Fibroblast of peridontal ligament (primary cell): ENCODE data around the gene TBC1D9B.

Source experiments
- DNase-seq: peaks from one replicate; pipeline ENCODE4 v3.0.0-alpha.2; 2010; ENCODE audit errors: extremely low read depth

Gene TBC1D9B

DNA sequence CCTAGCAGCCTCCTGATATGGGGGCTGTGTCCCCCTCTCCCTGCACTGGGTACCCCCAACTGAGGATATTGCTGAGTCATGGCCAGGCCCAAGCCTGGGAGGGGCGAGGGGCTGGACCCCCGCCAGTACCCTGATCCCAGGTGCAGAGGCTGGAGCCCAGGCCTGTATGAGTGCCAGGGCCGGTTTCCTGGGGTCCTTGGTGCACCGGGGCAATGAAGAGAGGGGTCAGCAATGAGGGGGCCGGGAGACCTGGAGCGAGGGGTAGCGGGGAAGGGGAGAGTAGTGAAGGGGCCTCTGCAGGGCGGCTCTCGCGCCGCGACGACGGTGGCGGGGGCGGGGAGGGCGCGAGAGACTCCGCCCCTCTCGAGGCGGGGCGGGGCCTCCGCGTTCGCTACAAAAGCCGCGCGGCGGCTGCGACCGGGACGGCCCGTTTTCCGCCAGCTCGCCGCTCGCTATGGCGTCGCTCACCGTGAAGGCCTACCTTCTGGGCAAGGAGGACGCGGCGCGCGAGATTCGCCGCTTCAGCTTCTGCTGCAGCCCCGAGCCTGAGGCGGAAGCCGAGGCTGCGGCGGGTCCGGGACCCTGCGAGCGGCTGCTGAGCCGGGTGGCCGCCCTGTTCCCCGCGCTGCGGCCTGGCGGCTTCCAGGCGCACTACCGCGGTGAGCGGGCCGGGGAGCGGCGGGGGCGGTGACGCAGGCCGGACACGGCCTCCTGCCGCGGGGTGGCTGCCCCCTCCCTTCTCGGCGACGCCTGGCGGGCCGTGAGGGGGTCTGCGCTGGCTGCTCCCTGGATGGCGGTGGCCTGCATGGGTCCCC, 87.0 kb downstream of the TBC1D9B start, which contains the start of gene SQSTM1:
SQSTM1 (plus strand) TSS at position 423 of the 815 bp plus-strand sequence; CDS start at position 455, 32 bp downstream.
- peak; percentile 76 for DNase-seq

- no peak for DNase-seq
Observed at GRCh38 chr5:179820127-179820482, 87.6 kb downstream of the TBC1D9B start.

DNA sequence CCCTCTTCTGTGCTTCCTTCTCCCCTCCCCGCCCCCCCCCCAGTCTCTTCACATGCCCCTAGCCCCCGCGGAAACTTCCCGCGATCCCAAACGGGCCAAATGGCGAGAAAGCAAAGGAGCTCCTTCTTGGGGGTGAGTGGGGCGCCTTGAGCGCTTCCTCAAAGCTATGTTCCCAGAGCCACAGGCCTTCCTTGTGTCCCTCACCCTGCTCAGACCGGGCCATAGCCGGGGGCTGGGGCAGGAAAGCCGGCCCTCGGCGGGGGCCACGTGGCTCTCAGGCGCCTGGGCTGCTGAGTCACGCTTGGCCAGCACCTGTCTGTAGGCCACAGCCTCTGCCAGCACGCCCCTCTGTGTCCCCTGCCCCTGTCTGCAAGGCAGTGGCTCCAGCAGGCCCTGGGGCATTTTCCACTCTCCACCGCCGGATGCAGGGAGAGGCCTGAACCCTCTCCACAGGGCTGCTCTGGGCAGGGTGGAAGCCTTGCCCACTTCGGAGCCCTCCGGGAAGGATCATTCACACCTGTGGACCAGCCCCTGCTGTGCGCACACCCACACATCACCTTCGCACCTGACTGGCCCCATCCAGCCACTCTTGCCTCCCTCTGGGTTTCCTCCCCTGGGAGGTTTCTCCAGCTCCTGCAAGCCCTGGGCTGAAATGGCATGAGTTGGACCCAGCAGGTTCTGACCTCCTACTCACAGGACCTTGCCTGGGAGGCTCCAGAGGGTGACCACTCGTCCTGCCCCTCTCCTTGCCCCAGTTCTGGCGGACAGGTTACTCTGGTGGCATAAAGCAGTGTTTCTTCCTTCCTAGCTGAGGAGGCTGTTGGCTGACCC, 88.2 kb downstream of the TBC1D9B start:
- DNase-seq, result peak; percentile 51

- peak; percentile 88 for DNase-seq
Observed at GRCh38 chr5:179818746-179819295, 88.9 kb downstream of the TBC1D9B start.

DNA sequence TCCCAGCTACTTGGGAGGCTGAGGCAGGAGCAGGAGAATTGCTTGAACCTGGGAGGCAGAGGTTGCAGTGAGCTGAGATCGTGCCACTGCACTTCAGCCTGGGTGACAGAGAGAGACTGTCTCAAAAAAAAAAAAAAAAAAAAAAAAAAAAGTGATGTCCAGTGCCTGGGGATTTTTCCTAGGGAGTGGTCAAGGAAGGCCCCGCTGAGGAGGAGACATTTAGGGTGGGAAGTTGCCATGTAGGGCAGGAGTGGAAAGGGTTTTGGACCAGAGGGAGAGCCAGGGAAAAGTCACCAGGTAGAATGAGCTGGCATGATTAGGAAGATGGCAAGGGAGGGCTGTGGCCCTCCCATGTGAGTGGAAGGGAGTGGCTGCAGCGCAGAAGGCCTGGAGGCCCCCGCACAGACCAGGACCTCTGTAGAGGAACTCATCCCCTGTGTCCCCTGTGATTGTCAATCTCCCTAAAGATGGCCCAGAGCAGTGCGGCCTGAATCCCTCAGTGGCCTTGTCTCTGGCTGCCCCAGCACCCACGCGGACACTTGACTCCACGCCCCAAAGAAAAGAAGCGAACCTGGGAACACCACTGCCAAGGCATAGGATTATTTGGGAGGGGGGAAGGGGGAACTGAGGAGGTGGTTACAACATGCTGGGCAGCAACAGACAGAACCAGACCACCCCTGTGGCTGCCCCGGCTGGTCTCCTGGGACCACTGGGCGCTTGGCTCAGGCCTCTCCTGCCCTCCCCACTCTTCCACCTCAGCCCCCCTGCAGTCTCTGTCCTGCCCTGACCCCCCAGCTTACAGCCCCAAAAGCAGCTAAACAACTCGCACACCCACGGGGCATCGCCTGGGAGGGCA, 89.6 kb downstream of the TBC1D9B start:
- DNase-seq, result no peak

DNA sequence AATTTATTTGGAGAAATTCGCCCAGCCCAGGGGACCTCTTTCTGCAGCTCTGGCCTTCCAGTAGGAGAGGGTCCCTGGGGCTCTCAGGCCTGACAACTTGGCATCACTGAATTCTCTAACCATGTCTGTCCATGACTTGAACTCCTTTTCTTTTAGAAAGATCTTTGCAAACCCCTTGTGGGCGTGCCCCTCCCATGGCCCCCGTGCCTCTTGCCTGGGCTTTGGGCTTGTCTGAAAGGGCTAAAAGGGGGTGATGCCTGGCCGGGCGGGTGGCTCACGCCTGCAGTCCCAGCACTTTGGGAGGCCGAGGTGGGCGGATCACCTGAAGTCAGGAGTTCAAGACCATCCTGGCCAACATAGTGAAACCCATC, 90.2 kb downstream of the TBC1D9B start:
- no peak for DNase-seq

DNA sequence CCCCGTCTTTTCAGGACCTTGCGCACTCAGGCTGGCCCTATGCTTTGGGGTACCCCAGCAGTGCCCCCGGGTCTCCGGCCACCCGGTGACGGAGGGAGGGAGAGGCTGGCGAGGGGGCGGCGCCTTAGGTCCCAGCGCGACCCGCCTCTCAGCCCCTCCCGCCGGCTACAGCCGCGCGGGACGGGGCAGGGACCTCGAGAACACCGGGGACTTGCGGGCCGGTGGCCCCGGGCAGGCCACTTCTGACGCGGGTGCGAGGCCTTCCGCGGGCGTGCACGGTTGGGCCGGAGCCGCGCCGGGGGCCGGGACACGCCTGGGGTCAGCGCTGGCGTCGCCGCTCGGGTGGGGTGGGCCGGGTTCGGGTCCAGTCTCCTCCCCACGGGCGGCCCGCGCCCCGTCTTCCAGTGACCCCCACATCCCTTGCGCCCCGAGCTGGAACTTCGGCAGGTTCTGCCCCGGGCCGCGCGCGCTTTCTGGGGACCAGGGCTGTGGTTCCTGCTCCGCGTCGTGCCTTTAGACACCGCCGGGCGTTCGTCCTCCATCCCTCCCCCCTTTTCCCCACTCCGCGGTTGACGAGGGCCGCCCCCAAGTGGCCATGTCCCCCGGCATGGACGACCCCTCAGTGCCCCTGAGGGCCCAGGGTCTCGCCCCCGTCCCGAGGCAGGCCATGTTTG, 90.8 kb downstream of the TBC1D9B start:
- no peak for DNase-seq

DNA sequence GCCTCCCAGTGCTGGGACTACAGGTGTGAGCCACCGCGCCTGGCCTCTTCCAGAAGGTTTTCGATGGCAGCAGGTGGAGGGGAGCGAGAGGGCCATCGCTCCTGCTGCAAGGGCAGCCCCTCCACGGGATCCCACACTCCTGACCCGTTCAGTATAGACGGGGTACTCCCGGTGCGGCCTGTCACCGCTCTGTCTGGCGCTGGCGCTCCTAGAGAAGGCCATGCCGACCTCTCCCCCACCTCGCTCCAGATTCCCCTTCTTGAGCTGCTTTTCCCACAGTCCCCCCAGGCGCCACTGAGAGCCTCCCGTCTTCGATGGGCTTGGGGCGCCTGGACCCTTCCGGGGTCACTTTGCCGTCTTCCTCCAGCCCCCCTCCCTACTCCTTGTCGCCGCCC, 91.3 kb downstream of the TBC1D9B start:
- no peak for DNase-seq

GRCh38 chr5:179815491-179816249, 92.0 kb downstream of the TBC1D9B start:
- DNase-seq, result no peak

GRCh38 chr5:179814090-179814489, 93.6 kb downstream of the TBC1D9B start:
- DNase-seq, result no peak

DNA sequence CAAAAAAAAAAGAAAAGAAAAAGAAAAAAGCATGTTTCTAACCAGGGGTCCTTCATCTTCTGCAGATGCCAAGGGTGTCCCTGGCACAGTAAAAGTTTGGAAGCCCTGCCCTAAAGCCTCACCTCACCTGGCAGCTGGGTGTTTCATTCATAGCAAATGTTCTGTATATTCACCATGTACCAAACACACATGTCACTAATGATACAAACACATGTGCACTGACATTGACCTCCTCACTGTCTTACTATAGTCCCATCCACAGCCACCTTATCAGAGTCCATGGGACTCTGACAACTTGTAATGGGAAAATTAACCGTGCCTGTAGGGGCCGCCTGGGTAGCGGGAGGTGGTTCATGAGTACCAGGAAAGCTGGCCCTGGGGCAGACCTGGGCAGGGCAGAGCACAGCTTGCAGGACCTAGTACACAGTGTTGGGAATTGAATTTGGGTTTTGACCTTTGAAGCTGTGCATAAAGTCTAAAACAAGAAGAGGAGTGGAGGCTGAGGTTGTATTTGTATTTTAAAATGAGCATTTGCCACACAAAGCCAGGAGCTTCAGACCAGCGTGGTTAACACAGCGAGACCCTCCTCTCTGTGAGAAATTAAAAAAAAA, 94.6 kb downstream of the TBC1D9B start:
- DNase-seq, result no peak

DNA sequence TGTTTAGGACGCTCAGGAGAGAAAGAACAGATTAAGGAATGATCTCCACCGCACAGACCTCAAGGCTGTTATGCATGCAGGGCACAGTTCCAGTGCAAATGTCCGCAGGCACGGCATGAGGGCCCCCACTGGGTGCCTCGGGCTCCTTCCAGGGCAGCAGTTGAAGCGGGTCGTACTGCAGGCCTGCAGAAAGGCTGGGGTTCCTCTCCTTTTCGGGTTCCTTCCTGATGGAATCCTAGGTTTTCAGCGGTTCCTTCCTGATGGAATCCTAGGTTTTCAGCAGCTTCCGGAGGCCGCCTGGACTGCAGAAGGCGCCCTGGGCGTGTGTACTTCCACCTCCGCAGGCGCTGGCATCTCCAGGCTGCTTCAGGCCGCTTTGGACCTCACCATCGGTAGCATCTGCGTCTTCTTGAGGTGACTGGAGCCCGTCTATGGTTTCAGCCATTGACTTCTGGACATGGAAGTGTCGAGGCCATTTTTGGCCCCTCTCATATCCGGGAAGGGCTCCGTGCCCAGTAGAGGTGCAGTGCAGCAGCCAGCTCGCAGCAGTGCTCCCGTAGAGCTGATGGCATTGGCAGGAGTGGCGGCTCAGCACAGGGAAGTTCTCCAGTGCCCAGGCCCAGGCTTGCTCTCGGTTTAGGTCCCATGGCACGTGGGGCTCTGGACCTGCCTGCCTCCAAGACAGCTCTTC, 95.4 kb downstream of the TBC1D9B start:
- no peak for DNase-seq
